Activated T-cell treated with anti-CD3 and anti-CD28 coated beads, Interleukin-2, amount 50 U/mL, for 4 hours (primary cell): ENCODE data around the gene MRPL12. TPM values are rescaled to one million over a fixed set of nuclear protein-coding genes. Genes with fewer than 3 reads are reported as not detected.

ENCODE experiments used
- ATAC-seq, 2 donors: fragments of 200-7000 bp; cut with Tn5 transposase; one replicate each; pipeline ENCODE4 v1.10.0; 2021
- DNase-seq: peaks from one replicate; pipeline ENCODE4 v3.0.0-alpha.2; 2020
- H3K27me3 Mint-ChIP-seq: one replicate; pipeline ENCODE4 v1.8.0; 2021; ENCODE audit warnings: low read depth, mixed read lengths
- H3K36me3 Mint-ChIP-seq: one replicate; pipeline ENCODE4 v1.8.0; 2022; ENCODE audit warnings: mixed read lengths; ENCODE audit not compliant: insufficient read depth
- H3K4me1 Mint-ChIP-seq: one replicate; pipeline ENCODE4 v1.8.0; 2021; ENCODE audit warnings: low read depth, mixed read lengths
- H3K4me3 Mint-ChIP-seq: one replicate; pipeline ENCODE4 v1.8.0; 2021; ENCODE audit warnings: mild to moderate bottlenecking, moderate library complexity, mixed read lengths
- H3K9me3 Mint-ChIP-seq: one replicate; pipeline ENCODE4 v1.8.0; 2021; ENCODE audit warnings: mixed read lengths
- total RNA-seq, 3 donors: library from RNA; stranded (reverse); gene quantifications; one replicate each; pipeline ENCODE4 v1.2.1, GENCODE V29; 2021

MRPL12 gene
- total RNA-seq, 3 donors from 2014 or later = 294 to 372 (median 359) TPM

DNA sequence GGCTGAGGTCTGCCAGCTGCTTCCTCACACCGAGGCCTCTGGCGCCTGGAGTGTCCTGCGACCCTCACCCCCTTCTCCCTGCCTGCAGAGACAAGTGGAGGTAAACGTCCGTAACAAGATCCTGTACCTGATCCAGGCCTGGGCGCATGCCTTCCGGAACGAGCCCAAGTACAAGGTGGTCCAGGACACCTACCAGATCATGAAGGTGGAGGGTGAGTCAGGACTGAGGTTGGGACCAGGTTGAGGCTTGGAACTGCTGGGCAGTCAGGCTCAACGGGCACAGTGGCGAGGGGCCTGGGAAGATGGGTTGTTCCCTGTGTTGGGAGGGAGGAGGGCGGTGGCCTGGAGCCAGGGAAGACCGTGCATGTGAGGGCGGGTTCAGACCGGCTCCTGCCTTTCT, 14.6 kb upstream of the MRPL12 start:
- Mint-ChIP-seq H3K9me3 (no peaks in the 10 kb centered on the region), H3K4me1 (peaks cover 22% of the 10 kb centered on the region), H3K27me3 (no peaks in the 10 kb centered on the region), H3K36me3 (peaks cover 37% of the 10 kb centered on the region), H3K4me3 (no peak overlapping the region)
- no peak for ATAC-seq
- no peak for DNase-seq

DNA sequence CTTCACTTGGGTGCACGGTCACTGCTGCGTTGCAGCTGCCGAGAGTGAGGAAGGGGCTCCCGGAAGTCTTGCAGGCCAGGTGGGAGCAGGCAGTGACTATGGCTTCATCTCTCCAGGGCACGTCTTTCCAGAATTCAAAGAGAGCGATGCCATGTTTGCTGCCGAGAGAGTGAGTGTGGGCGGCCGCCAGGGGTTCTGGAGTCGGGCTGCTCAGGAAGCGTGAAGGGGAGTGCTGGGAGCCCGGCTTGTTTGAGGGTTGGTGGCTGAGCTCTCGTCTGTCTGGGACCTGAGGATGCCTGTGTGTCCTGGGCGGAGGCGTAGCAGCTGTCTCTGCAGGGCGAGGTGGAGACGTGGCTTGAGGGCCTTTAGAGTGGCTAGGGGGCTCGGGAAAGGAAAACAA, 13.1 kb upstream of the MRPL12 start:
- no peak overlapping the region for H3K4me3 Mint-ChIP-seq
- no peaks in the 10 kb centered on the region for H3K27me3 Mint-ChIP-seq
- ATAC-seq = no peak
- H3K36me3 Mint-ChIP-seq = peaks cover 37% of the 10 kb centered on the region
- peaks cover 13% of the 10 kb centered on the region for H3K4me1 Mint-ChIP-seq
- DNase-seq = no peak
- H3K9me3 Mint-ChIP-seq = no peaks in the 10 kb centered on the region

DNA sequence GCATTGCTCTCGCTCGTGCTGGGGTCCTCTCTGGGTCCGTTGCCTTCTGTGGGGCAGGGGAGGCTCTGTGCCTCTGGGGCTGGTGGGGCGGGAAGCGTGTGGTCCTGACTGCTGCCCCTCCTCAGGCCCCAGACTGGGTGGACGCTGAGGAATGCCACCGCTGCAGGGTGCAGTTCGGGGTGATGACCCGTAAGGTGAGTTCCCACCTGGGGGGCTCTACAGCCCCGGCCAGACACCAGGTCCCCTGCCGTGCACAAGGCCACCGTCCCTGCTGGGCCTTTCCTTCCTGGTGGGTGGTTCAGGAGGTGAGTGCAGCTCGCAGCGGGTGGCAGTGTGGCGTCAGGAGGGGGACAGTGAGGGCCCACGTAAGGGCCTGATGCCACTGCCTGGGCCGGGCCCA, 12.6 kb upstream of the MRPL12 start:
- peaks cover 33% of the 10 kb centered on the region for H3K36me3 Mint-ChIP-seq
- no peak for DNase-seq
- no peaks in the 10 kb centered on the region for H3K9me3 Mint-ChIP-seq
- H3K27me3 Mint-ChIP-seq = no peaks in the 10 kb centered on the region
- no peak for ATAC-seq
- peaks cover 8% of the 10 kb centered on the region for H3K4me1 Mint-ChIP-seq
- H3K4me3 Mint-ChIP-seq = no peak overlapping the region

DNA sequence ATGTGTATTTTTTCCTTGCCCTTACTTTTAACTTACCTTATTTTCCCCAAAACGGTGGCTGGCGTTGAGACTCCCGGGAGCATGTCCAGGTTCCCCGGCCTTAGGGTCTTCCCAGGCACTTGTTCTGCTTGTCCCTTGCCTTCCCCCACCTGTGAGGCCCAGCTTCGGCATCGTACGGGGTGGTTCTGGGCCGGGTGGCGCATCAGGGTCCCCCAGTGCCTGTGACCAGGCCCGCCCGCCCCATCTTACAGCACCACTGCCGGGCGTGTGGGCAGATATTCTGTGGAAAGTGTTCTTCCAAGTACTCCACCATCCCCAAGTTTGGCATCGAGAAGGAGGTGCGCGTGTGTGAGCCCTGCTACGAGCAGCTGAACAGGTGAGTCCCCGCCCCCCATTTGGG, 12.0 kb upstream of the MRPL12 start:
- H3K4me3 Mint-ChIP-seq = no peak overlapping the region
- no peak for ATAC-seq
- peaks cover 31% of the 10 kb centered on the region for H3K36me3 Mint-ChIP-seq
- no peaks in the 10 kb centered on the region for H3K27me3 Mint-ChIP-seq
- no peak for DNase-seq
- H3K4me1 Mint-ChIP-seq = peaks cover 6% of the 10 kb centered on the region
- H3K9me3 Mint-ChIP-seq = no peaks in the 10 kb centered on the region

DNA sequence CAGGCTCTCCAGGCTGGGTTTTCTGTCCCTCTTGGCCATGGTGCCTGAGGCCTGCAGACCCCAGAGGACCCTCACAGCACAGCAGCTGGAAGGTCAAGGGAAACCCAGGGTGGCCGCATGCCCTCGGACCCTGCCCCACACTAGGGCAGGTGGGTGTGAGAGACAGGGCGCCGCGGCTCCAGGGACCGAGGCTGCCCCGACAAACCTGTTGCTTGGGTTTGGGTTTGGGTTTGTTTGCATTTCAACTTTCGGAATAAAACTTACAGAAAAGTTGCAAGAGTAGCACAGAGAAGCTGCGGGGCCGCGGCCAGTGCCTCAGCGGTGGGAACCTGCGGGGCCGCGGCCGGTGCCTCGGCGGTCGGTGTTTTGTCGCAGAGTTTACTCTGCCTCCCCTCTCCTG, 11.6 kb upstream of the MRPL12 start:
- no peak for ATAC-seq

DNA sequence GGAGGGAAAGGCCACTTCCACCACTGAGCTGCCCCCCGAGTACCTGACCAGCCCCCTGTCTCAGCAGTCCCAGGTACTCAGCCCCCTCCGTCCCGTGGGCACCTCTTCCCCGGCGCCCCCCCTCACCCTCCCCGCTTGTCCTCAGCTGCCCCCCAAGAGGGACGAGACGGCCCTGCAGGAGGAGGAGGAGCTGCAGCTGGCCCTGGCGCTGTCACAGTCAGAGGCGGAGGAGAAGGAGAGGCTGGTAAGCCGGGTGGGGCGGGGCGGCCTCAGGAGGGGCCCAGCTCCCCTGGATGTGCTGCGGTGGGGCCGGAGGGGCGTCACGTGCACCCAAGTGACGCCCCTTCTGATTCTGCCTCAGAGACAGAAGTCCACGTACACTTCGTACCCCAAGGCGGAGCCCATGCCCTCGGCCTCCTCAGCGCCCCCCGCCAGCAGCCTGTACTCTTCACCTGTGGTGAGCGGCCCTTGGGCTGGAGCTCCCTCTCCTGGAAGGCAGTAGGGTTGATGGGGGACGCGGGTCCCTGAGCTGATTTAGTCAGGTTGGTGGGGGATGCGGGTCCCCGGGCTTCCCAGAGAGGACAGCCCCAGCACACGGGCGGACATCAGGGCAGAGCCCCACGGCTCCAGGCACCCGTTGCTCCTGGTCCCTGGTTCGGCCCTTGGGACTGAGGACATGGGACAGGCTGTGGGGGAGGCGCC, 9.5 kb upstream of the MRPL12 start:
- Mint-ChIP-seq H3K4me1 (peaks cover under 1% of the 10 kb centered on the region), H3K36me3 (peaks cover 30% of the 10 kb centered on the region), H3K27me3 (no peaks in the 10 kb centered on the region), H3K9me3 (no peaks in the 10 kb centered on the region), H3K4me3 (no peak overlapping the region)
- no peak for DNase-seq
- peak in 1 of 2 donors; percentile 16 for ATAC-seq

More for the DNA sequence above, 11.6 kb upstream of the MRPL12 start:
- Mint-ChIP-seq H3K4me3 (no peak overlapping the region), H3K27me3 (no peaks in the 10 kb centered on the region), H3K36me3 (peaks cover 31% of the 10 kb centered on the region), H3K4me1 (peaks cover 4% of the 10 kb centered on the region), H3K9me3 (no peaks in the 10 kb centered on the region)
- DNase-seq = no peak

DNA sequence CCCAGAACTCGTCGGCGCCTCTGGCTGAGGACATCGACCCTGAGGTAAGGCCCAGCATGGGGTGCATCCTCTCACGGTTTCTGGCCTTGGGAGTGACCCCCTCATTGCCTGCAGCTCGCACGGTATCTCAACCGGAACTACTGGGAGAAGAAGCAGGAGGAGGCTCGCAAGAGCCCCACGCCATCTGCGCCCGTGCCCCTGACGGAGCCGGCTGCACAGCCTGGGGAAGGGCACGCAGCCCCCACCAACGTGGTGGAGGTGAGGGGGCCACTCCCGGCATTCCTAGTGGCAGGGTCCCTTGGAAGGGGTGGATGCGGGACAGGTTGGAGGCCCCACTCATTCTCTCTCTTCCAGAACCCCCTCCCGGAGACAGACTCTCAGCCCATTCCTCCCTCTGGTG, 8.4 kb upstream of the MRPL12 start:
- Mint-ChIP-seq H3K4me3 (no peak overlapping the region), H3K4me1 (peaks cover 2% of the 10 kb centered on the region), H3K27me3 (no peaks in the 10 kb centered on the region), H3K9me3 (no peaks in the 10 kb centered on the region), H3K36me3 (peaks cover 20% of the 10 kb centered on the region)
- no peak for ATAC-seq
- DNase-seq = no peak

DNA sequence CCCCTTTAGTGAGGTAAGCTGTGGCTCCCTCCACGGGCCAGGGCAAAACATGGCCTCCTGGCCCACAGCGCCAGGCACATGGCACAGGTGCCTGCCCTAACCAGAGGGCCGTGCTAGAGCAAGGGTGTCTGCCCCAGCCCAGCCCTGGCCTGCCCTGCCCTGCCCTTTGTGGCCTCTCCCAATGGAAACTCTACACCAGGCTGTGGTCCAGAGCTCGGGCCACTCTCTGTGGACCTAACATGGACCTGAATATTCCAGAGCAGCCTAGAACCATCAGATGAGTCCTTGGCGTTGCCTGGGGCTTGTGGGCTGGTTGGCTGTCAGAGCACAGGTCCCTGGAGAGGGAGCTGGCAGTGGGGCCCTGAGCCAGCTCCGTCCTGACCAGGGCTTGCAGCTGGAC, 8.0 kb upstream of the MRPL12 start:
- no peak for ATAC-seq
- H3K4me1 Mint-ChIP-seq = peaks cover 2% of the 10 kb centered on the region
- H3K4me3 Mint-ChIP-seq = no peak overlapping the region
- no peak for DNase-seq
- H3K36me3 Mint-ChIP-seq = peaks cover 17% of the 10 kb centered on the region
- H3K9me3 Mint-ChIP-seq = no peaks in the 10 kb centered on the region
- no peaks in the 10 kb centered on the region for H3K27me3 Mint-ChIP-seq

DNA sequence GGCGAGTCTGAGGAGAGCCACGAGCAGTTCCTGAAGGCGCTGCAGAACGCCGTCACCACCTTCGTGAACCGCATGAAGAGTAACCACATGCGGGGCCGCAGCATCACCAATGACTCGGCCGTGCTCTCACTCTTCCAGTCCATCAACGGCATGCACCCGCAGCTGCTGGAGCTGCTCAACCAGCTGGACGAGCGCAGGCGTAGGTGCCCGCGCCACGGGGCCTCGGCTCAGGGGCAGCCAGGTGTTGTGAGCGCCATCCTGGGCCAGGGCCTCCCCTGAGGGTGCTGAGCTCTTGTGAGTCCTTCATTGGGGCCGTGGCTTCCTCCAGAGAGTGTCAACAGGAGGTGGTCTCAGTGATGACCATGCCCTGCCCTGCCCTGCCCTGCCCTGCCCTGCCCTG, 7.4 kb upstream of the MRPL12 start:
- peaks cover 17% of the 10 kb centered on the region for H3K36me3 Mint-ChIP-seq
- peaks cover 3% of the 10 kb centered on the region for H3K4me1 Mint-ChIP-seq
- H3K27me3 Mint-ChIP-seq = no peaks in the 10 kb centered on the region
- ATAC-seq = no peak
- no peaks in the 10 kb centered on the region for H3K9me3 Mint-ChIP-seq
- no peak overlapping the region for H3K4me3 Mint-ChIP-seq
- no peak for DNase-seq

DNA sequence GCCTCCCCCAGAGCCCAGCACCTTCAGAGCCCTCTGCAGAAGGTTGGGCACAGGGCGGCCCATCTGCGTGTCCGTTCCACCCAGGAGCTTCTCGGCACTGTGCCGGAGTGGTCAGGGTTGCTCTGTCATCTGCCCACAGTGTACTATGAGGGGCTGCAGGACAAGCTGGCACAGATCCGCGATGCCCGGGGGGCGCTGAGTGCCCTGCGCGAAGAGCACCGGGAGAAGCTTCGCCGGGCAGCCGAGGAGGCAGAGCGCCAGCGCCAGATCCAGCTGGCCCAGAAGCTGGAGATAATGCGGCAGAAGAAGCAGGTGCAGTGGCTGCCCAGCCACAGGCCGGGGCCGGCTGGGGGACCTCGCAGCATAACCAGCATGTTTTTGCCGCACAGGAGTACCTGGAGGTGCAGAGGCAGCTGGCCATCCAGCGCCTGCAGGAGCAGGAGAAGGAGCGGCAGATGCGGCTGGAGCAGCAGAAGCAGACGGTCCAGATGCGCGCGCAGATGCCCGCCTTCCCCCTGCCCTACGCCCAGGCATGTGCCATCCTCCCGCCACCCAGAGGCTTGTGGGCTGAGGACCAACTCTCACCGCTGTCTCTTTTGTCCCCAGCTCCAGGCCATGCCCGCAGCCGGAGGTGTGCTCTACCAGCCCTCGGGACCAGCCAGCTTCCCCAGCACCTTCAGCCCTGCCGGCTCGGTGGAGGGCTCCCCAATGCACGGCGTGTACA, 6.8 kb upstream of the MRPL12 start:
- peaks cover 12% of the 10 kb centered on the region for H3K36me3 Mint-ChIP-seq

DNA sequence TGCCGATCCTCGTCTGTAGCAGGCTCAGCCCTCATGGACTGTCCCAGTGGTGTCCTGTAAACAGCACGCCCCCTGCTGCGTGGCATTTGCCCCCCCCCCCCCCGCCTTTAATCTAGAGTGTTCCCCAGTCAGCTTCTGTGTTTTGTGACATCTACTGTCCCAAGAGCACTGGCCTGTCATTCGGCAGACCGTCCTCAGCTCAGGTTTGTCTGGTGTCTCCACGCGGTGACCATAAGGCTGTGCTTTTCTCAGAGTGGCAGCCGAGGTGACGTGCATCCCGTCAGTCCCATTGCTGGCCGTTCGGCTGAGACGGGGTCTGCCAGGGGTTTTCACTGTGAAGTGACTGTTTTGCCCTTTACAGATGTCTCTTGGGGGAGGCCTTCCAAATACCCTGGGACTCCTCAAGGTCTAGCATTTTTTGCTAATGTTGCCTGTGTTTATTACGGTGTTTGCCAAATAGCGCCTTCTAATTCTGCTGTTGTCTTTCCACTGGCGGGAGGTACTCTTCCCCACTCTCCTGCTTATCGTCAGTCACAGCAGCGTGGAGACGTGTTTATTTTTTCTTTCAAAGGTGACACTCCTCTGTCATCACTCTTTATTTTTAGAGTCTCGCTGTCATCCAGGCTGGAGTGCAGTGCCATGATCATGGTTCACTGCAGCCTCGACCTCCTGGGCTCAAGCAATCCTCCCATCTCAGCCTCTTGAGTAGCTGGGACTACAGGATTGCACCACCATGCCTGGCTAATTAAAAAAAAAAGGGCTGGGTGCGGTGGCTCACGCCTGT, 5.7 kb upstream of the MRPL12 start:
- Mint-ChIP-seq H3K27me3 (no peaks in the 10 kb centered on the region), H3K4me3 (no peak overlapping the region), H3K9me3 (no peaks in the 10 kb centered on the region), H3K4me1 (peaks cover 16% of the 10 kb centered on the region), H3K36me3 (peaks cover 7% of the 10 kb centered on the region)
- DNase-seq (no peak), ATAC-seq (no peak)

More for the DNA sequence above, 6.8 kb upstream of the MRPL12 start:
- DNase-seq (no peak), ATAC-seq (no peak)
- no peak overlapping the region for H3K4me3 Mint-ChIP-seq
- no peaks in the 10 kb centered on the region for H3K27me3 Mint-ChIP-seq
- no peaks in the 10 kb centered on the region for H3K9me3 Mint-ChIP-seq
- peaks cover 8% of the 10 kb centered on the region for H3K4me1 Mint-ChIP-seq

DNA sequence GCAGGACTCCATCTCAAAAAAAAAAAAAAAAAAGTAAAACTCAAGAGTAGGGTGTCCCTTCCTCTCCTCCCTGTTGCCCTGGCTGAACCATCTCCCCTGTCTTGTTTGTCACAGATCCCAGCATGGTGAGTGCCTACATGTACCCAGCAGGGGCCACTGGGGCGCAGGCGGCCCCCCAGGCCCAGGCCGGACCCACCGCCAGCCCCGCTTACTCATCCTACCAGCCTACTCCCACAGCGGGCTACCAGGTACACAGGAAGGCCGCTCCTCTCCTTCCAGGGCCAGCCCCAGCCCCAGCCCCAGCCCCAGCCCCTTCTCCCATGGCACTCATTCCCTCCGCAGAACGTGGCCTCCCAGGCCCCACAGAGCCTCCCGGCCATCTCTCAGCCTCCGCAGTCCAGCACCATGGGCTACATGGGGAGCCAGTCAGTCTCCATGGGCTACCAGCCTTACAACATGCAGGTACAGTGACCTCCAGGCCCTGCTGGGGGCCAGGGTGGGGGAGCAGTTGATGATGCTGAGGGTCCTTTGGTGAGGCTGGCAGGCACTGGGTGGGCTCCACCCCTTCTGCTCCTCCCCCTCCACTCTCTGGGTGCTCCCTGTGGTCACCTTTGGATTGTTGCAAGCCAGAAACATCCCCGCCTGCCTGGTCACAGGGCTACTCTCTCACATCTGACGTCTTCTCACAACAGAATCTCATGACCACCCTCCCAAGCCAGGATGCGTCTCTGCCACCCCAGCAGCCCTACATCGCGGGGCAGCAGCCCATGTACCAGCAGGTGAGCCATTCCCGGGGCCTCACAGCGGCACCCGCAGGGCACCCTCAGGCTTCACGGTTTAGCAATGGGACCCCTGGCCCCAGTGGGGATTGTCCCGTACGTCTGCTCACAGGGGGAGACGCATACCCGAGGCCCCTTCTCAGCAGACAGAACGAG, 2.5 kb upstream of the MRPL12 start:
- DNase-seq (no peak), ATAC-seq (no peak)
- Mint-ChIP-seq H3K36me3 (peaks cover 16% of the 10 kb centered on the region), H3K4me3 (peak overlapping the region; percentile 12), H3K9me3 (no peaks in the 10 kb centered on the region), H3K4me1 (peaks cover 24% of the 10 kb centered on the region), H3K27me3 (no peaks in the 10 kb centered on the region)

DNA sequence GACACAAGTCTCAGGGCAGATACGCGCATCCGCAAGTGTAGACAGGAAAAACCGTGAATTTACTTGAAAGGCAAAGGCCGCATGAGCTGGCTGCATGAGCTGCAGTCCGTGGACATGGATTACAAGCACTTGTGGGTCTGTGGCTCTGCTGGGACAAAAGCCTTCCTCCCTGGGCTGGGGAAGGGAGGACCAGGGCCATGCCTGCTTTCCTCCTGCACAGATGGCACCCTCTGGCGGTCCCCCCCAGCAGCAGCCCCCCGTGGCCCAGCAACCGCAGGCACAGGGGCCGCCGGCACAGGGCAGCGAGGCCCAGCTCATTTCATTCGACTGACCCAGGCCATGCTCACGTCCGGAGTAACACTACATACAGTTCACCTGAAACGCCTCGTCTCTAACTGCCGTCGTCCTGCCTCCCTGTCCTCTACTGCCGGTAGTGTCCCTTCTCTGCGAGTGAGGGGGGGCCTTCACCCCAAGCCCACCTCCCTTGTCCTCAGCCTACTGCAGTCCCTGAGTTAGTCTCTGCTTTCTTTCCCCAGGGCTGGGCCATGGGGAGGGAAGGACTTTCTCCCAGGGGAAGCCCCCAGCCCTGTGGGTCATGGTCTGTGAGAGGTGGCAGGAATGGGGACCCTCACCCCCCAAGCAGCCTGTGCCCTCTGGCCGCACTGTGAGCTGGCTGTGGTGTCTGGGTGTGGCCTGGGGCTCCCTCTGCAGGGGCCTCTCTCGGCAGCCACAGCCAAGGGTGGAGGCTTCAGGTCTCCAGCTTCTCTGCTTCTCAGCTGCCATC, 1.7 kb upstream of the MRPL12 start:
- Mint-ChIP-seq H3K4me1 (peaks cover 24% of the 10 kb centered on the region), H3K36me3 (peaks cover 23% of the 10 kb centered on the region), H3K27me3 (no peaks in the 10 kb centered on the region), H3K4me3 (peak overlapping the region; percentile 95), H3K9me3 (no peaks in the 10 kb centered on the region)
- DNase-seq = no peak
- no peak for ATAC-seq
